Right renal cortex interstitium (tissue), 3 donors: ENCODE data around the gene B4GALNT3. TPM values are rescaled to one million over a fixed set of nuclear protein-coding genes. Genes with fewer than 3 reads are reported as not detected.
A peak's percentile ranks its signal among the peaks of the same experiment; 100 is the strongest.
"Not testable (repeated sequence)": the region's sequence is repeated elsewhere in the genome, so short reads cannot be mapped to it uniquely, and the experiment has no call there.

Experiments
- DNase-seq, 3 donors: peaks; one replicate each; pipeline ENCODE4 v3.0.0-alpha.2; 2013; ENCODE audit warnings: low read depth in 3 of 3, low spot score in 2 of 3
- polyA plus RNA-seq, 3 donors: library from polyadenylated mRNA; unstranded; fragments of 120-200 nt; gene quantifications; one replicate each; pipeline ENCODE4 v1.2.1, GENCODE V29; 2013; ENCODE audit not compliant: insufficient read length in 3 of 3

The B4GALNT3 gene
- 10 to 100 TPM; 14.2 to 16.8 (median 14.6) TPM for polyA plus RNA-seq

DNA sequence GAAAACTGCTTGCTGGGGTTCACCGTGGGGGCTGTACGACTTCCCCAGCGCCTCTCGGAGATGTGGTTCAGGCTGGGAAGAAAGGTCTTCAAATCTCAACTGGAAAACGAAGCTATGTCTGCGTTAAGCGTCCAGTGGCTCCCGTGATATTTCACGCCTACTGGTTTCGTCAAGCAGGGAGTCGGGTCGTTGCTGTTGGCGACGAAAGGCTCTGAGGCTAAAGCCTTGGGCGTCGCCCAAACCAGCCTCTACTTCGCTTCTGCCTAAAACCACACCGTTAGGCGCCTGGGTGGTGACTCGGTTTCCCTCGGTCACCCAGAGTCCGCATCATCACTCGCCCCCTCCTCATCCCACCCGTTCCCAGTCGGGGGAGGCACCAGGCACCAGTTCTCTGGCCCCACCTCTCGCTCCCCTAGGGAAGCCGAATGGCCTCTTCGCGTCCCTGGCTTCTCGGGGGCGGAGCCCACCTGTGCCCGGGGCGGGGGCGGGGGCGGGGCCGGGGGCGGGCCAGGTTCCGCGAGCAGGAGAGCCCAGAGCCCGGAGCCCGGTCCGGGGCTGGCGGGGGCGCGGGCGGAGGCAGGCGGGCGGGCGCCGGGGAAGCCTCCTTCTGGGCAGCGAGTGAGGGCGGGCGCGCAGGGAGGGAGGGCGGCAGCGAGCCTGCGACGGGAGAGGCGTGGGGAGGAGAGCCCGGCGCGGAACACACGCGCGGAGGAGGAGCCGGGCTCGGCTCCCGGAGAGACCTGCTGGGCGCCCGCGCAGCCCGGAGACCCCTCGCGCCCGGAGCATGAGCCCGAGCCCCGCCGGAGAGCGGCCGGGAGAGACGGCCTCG, at the start of gene B4GALNT3:
Gene B4GALNT3, plus strand, starts transcription at position 510 of the 829 bp plus-strand sequence. CDS start 438 bp downstream, outside the sequence.
- DNase-seq, result no peak

GRCh38 chr12:414859-415258, 44.9 kb upstream of the B4GALNT3 start:
- no peak for DNase-seq

DNA sequence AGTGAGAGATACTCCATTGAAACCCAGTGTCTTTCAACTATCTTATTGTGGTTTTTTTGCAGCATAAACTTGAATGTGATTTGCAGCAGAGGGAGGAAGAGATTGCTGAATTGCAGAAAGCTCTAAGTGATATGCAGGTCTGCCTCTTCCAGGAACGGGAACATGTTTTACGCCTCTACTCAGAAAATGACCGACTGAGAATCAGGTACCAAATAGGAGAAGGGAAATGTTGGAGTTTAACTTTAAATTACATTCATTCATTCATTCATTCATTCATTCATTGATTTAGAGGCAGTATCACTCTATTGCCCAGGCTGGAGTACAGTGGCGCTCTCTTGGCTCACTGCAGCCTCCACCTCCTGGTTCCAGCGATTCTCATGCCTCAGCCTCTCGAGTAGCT, 41.3 kb upstream of the B4GALNT3 start:
- no peak for DNase-seq

GRCh38 chr12:422526-422925, 37.2 kb upstream of the B4GALNT3 start:
- no peak for DNase-seq

GRCh38 chr12:435737-436136, 24.0 kb upstream of the B4GALNT3 start:
- DNase-seq, result not testable (repeated sequence)

DNA sequence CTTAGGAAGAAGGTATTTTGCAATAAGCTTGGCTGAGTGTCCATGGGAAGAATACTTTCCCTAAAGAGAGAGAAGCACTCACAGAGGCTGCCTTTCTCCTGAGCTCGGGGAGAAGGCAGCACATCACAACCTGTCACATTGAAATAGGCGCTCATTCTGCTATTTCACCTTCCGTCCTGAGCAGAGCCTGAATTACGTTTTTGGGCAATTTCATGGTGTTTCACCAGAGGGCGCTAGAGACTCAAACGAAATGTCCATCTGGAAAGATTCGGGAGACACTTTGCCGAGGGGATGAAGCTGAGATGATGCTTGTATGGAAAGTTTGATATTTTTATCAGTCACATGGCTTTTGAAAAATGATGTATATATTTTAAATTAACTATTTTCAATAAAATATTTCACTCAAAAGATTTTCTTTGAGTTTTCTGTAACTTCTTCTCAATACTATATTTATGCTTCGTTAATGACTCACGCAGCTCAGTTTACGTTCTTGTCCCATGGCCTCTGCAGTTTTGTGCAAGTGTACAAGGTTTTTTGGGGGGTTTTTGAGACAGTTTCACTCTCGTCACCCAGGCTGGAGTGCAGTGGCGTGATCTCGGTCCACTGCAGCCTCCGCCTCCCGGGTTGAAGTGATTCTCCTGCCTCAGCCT, 17.4 kb upstream of the B4GALNT3 start:
- DNase-seq, result no peak

- DNase-seq, result no peak
Measured at GRCh38 chr12:447141-447540, 12.6 kb upstream of the B4GALNT3 start.

- DNase-seq, result no peak
Measured at GRCh38 chr12:449203-449602, 10.5 kb upstream of the B4GALNT3 start.

DNA sequence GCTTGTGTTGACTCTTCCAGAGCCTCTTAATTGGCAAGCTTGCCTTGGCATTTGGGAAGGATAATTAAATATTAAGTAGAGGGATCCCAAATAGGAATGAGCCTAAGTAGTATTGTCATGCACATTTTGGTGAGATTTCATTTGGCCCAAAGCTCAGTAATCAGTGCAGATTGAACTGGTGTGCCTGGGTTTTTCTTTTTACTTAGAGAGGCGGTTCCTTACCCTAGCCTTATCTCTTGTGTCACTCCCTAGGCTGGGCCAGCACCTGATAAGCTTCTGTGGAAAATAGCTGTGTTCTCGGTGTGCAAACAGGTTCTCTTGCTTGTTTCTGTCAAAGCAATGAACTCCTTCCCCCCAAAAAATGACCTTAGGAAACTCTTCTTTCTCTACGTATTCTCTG, 9.3 kb upstream of the B4GALNT3 start:
- no peak for DNase-seq

DNA sequence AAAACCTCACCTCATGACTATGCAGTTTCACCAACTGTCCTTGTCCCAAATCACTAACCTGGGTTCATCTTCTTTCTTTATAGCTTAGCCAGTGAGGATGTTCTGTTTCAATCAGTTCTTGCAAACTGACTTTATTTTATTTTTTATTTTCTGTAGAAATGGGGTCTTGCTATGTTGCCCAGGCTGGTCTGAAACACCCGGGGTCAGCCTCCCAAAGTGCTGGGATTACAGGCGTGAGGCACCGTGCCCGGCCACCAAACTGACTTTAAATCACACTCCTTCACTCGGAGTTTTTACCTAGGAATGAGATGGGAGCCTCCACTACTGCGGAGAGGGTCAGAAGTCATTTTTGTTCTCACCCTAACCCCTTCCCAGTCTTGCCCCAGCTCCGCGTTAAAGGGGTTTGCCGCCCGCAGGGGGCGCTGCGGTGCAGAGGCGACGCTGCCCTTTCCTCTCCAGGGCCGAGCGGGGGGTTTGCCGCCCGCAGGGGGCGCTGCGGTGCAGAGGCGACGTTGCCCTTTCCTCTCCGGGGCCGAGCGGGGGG, 7.0 kb upstream of the B4GALNT3 start:
- DNase-seq, result no peak

DNA sequence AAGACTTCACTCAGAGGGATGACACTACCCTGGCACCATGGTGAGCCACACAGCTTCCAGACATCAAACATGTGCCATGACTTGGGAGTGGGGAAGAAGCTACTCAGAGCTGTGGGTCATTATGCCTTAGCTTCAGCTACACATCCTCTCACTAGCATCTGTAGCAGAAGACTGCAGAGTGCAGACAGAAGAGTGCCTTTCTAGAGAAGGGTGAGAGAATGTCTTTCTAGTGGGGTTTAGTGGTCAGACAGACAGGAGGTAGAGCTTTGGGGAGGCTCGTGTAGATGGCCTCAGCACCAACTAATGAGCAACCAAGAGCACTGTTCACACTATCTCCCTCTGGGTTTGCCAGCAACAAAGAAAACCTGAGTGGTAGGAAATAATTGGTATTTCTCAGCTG, 4.9 kb upstream of the B4GALNT3 start:
- DNase-seq, result no peak

DNA sequence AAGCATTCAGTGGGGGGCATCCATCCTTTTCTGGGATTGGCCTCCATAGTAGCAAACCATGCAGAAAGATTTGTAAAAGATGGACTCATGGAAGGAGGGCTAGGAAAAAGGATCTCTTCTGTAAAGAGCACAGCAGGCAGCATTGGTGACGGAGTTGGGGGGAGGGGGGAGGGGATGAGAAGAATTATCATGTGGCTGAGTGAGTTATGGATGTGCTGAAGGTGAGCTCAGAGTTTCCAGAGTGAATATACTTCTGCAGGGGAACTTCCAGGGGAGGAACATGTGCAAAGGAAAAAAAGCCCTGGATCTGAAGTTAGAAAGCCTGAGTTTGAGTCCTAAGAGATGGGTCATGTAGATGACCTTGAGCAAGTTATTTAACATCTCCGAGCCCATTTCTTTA, 3.9 kb upstream of the B4GALNT3 start:
- DNase-seq, result no peak

DNA sequence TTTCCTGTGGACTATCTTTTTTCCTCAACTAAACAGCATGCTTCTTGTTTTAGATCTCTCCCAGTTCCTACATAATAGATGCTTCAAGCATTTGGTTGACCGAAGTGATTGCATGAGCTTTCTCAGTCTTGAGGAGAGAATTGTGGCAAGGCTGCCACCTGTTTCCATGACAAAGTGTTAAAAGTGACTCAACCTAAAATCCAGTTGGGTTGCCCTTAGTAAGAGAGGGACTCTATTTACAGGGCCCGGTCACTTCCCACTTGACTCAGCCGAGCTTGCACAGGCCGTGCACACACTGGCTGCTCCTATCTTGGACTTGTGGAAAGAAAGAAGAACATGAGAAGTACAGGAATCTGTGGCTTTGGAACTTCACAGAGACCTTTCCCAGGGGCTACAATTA, 2.1 kb upstream of the B4GALNT3 start:
- DNase-seq, result no peak

DNA sequence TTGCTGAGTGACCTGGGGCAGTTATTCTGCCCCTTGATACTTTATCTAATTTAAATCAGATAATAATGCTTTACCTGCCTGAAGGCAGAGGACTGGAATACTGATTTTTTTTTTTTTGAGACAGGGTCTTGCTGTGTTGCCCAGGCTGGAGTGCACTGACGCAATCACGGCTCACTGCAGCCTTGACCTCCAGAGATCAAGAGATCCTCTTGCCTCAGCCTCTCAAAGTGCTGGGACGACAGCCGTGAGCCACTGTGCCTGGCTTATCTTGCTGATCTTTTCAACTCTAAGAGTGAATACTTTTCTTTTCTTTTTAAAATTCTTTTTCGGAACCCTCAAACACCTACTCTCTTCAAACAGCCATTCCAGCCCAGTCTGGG, 699 bp upstream of the B4GALNT3 start:
- DNase-seq, result no peak

DNA sequence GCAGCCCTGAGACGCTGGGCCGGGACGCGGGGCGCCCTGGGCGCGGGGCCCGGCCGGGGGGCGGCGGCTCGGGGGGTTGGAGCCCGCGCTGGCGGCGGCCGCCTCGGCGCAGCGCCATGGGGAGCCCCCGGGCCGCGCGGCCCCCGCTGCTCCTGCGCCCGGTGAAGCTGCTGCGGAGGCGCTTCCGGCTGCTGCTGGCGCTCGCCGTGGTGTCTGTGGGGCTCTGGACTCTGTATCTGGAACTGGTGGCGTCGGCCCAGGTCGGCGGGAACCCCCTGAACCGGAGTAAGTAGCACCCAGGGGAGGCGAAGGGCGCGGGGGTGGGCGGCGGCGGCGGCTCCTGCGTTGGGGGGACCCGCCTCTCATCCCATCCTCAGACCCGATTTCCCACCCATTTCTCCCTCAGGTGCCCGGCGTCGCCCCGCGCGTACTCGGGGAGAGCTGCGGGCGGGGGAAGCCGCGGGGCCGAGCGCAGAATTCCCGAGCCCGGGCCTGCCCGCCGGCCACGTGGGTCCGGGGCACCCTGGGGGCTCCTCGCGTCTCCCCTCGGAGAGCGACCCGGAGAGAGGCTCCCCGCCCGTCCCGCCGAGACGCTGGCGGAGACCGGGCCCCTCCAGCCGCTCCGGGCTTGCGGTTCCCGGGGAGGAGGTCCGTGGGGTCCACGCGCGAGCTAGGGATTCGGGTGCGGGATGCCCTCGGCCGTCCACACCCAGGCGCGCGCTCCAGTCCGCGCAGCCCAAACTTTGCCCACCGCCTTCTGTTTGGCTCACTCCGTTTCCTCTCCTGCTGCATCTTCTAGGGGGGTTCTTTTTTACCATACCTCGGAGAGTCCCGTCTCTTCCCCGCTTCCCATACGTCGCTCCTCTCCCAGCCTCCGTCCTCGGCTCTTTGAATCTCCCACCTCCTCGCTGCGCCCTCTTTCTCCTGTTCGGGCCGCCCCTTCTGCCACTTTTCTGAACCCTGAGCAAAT, 807 bp downstream of the B4GALNT3 start:
- DNase-seq, result no peak

DNA sequence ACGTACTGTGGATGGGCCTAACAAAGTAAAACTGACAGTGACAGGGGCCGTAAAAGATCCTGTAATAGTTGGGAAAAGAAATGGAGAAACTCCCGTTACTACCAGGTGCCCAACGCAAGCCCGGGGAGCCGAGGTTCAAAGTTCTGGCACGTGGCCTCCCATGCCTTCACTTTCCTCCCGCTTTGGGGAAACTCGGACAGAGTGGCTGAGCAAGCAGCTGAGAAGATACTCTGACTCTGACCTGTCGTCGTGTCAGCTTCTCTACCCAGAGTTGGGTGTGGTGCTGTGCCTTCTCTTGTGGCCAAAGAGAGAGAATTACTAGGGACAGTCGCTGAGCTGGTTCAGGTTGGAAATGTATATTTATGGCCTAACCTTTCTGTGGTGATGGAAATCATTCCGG, 1.7 kb downstream of the B4GALNT3 start:
- DNase-seq, result no peak

GRCh38 chr12:462936-463705, 3.4 kb downstream of the B4GALNT3 start:
- DNase-seq, result no peak

DNA sequence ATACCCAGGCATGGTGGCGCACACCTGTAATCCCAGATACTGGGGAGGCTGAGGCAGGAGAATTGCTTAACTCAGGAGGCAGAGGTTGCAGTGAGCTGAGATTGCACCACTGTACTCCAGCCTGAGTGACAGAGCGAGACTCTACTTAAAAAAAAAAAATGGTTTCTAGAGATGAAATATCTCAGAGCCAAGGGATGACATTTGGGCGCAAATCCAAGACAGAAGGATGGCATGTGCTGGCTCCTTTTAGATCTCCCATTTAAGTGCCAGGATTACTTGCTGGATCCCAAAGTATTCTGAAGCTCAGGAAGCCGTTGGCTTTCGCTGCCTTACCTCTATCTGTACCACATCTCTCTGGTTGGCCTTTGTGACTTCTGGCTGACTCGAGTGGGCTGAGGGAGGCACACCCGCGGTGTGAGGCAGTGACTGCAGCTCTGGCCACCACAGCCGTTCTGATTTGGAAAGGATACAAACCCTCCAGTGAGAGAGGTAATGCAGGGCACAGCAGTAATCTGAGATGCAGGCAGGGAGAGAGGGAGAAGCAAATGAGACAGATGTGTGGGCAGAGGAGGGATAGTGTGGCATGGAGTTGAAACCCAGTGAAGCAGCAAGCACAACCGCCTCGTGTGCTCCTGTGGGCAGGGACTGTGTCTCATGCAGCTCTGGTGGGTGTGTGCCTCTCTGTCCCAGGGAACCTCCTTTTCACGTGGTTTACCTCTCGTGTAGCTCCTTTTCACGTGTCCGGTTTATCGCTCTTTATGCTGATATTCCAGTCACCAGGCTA, 4.9 kb downstream of the B4GALNT3 start:
- peak in 2 of 3 donors; percentile 31 to 54 for DNase-seq

GRCh38 chr12:466039-466438, 6.3 kb downstream of the B4GALNT3 start:
- DNase-seq, result no peak
